ENCODE data around the gene NKIRAS1.
"Not testable (repeated sequence)": the region's sequence is repeated elsewhere in the genome, so short reads cannot be mapped to it uniquely, and the experiment has no call there.

Gene NKIRAS1

DNA sequence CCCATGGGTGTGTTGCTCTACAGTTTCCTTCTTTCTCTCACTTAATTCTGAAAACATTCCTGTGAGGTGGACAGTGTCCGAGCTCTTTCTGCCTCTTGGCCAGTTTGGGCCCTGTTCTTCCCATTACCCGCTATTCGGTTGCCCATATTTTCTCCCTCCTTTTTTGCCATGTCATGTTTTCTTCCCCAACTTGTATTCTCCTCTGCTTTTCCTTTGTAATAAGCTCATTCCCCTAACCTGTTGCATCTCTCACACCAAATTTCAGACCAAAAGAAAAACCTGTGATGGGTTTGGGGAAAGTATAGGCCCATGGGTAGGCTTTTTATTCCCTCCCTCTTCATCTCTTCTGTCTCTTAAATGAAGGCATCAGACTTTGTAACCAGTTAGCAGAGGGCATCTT is 30.5 kb downstream of the NKIRAS1 start:
- Histone ChIP-seq H3K27me3 (ENCODE audit: control insufficient read depth, insufficient read depth, low read length, poor library complexity, severe bottlenecking) (no peaks in the 10 kb centered on the region), H3K36me3 (ENCODE audit: control insufficient read depth, insufficient read depth, low read length) (peaks cover 3% of the 10 kb centered on the region), H3K9me3 (ENCODE audit: control insufficient read depth, low read length) (no peaks in the 10 kb centered on the region), H3K4me3 (ENCODE audit: insufficient read depth, low read depth, low read length) (no peak overlapping the region), H3K4me1 (ENCODE audit: control insufficient read depth, insufficient read depth, low read length) (no peaks in the 10 kb centered on the region), H3K27ac (ENCODE audit: insufficient read depth, low read depth, low read length, poor library complexity, severe bottlenecking) (no peak overlapping the region)
- WGBS, 2 experiments = 94 to 96% methylated on average over 3 of the region's 3 CpGs

DNA sequence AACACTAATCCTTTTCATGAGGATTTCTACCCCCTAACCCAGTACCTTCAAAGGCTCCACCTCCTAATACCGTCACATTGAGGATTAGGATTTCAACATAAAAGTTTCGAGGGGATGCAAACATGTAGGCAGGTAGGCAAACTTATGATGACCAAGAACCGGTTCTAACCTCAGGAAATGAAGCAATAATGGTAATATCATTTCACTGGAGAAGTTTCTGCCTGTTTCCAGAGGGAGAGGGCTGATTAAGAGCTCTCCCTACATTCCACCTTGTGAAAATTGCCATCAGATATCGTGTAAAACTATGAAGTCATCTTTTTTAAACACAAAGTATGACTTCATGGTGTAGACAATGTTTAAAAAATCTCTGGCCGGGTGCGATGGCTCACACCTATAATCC is 31.6 kb downstream of the NKIRAS1 start:
- H3K4me1 ChIP-seq (ENCODE audit: control insufficient read depth, insufficient read depth, low read length) = no peaks in the 10 kb centered on the region
- H3K9me3 ChIP-seq (ENCODE audit: control insufficient read depth, low read length) = no peaks in the 10 kb centered on the region
- H3K4me3 ChIP-seq (ENCODE audit: insufficient read depth, low read depth, low read length) = no peak overlapping the region
- H3K27me3 ChIP-seq (ENCODE audit: control insufficient read depth, insufficient read depth, low read length, poor library complexity, severe bottlenecking) = no peaks in the 10 kb centered on the region
- H3K27ac ChIP-seq (ENCODE audit: insufficient read depth, low read depth, low read length, poor library complexity, severe bottlenecking) = no peak overlapping the region
- peaks cover 3% of the 10 kb centered on the region for H3K36me3 ChIP-seq (ENCODE audit: control insufficient read depth, insufficient read depth, low read length)
- 93 to 97% methylated on average over 5 to 6 of the region's 6 CpGs for WGBS, 2 experiments

DNA sequence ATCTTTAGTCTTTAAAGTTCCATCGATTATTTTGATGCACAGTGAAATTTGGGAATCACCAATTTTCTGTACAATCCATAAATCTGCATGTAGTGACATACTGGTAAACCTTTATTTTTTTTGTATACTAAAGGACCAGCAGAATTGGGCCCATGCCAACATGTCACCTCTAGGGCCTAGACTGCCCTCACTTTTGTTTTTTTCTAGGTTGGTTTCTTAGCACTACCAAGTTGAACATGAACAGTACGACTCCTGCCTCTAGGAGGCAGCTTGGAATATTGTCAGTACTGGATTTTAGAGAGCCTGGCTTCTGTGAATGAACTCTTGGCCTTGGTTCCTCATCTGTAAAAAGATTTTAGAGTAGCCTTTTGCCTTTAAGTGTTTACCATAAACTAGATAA is 32.3 kb downstream of the NKIRAS1 start:
- H3K27ac ChIP-seq (ENCODE audit: insufficient read depth, low read depth, low read length, poor library complexity, severe bottlenecking) = no peak overlapping the region
- no peaks in the 10 kb centered on the region for H3K9me3 ChIP-seq (ENCODE audit: control insufficient read depth, low read length)
- 90 to 92% methylated on average over 2 of the region's 2 CpGs for WGBS, 2 experiments
- peaks cover 1% of the 10 kb centered on the region for H3K36me3 ChIP-seq (ENCODE audit: control insufficient read depth, insufficient read depth, low read length)
- no peaks in the 10 kb centered on the region for H3K27me3 ChIP-seq (ENCODE audit: control insufficient read depth, insufficient read depth, low read length, poor library complexity, severe bottlenecking)
- H3K4me3 ChIP-seq (ENCODE audit: insufficient read depth, low read depth, low read length) = no peak overlapping the region
- no peaks in the 10 kb centered on the region for H3K4me1 ChIP-seq (ENCODE audit: control insufficient read depth, insufficient read depth, low read length)

DNA sequence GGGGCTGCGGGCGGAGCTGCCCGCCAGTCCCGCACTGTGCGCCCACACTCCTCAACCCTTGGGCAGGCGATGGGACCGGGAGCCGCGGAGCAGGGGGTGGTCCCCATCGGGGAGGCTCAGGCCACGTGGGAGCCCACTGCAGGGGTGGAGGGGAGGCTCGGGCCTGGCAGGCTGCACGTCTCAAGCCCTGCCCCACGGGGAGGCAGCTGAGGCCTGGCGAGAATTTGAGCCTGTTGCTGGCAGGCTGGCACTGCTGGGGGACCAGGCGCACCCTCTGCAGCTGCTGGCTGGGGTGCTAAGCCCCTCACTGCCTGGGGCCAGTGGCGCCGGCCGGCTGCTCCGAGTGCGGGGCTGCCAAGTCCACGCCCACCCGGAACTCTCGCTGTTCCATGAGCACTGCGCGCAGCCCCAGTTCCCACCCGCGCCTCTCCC is 34.3 kb downstream of the NKIRAS1 start:
- Histone ChIP-seq H3K4me1 (ENCODE audit: control insufficient read depth, insufficient read depth, low read length) (no peaks in the 10 kb centered on the region), H3K4me3 (ENCODE audit: insufficient read depth, low read depth, low read length) (no peak overlapping the region), H3K27ac (ENCODE audit: insufficient read depth, low read depth, low read length, poor library complexity, severe bottlenecking) (no peak overlapping the region), H3K36me3 (ENCODE audit: control insufficient read depth, insufficient read depth, low read length) (peaks cover 8% of the 10 kb centered on the region), H3K9me3 (ENCODE audit: control insufficient read depth, low read length) (no peaks in the 10 kb centered on the region), H3K27me3 (ENCODE audit: control insufficient read depth, insufficient read depth, low read length, poor library complexity, severe bottlenecking) (no peaks in the 10 kb centered on the region)
- WGBS, 2 experiments = 96 to 97% methylated on average over 28 of the region's 28 CpGs

DNA sequence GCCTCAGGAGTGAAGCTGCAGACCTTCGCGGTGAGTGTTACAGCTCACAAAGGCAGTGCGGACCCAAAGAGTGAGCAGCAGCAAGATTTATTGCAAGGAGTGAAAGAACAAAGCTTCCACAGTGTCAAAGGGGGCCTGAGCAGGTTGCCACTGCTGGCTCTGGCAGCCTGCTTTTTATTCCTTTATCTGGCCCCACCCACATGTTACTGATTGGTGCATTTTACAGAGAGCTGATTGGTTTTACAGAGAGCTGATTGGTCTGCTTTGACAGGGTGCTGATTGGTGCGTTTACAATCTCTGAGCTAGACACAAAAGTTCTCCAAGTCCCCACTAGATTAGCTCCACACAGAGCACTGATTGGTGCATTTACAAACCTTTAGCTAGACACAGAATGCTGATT is 34.8 kb downstream of the NKIRAS1 start:
- H3K4me3 ChIP-seq (ENCODE audit: insufficient read depth, low read depth, low read length) = not testable (repeated sequence)
- 95 to 96% methylated on average over 4 of the region's 4 CpGs for WGBS, 2 experiments

DNA sequence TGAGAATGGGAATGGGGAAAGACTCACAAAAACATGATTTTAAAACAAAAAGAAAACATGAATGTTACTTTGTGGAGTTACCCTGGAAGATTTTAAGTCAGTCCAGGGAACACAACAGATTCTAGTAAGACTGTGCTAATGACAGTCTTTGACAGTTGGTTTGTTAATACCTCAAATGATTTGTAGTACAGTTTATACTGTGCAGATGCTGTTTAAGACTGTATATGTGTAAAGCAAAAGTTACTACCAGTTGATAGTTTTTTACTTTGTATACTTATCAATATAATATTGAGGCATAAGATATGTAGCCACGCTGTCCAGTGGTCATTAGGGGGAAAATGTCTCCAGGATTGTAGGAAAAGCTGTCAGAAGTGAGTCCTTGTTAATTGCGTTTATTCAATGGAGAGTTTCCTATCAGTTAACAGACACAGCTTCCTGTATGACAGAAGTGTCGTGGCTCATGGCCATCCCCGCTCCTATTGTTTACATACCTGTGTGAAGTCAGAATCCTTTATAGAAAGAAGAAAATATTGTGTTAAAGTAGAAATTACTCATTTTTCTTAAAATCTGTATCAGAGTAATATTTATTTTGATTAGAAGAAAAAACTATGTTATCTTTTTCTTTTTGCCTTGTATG is 36.0 kb downstream of the NKIRAS1 start:
- Histone ChIP-seq H3K27me3 (ENCODE audit: control insufficient read depth, insufficient read depth, low read length, poor library complexity, severe bottlenecking) (no peaks in the 10 kb centered on the region), H3K4me1 (ENCODE audit: control insufficient read depth, insufficient read depth, low read length) (no peaks in the 10 kb centered on the region), H3K36me3 (ENCODE audit: control insufficient read depth, insufficient read depth, low read length) (peaks cover 8% of the 10 kb centered on the region), H3K4me3 (ENCODE audit: insufficient read depth, low read depth, low read length) (no peak overlapping the region), H3K27ac (ENCODE audit: insufficient read depth, low read depth, low read length, poor library complexity, severe bottlenecking) (no peak overlapping the region), H3K9me3 (ENCODE audit: control insufficient read depth, low read length) (no peaks in the 10 kb centered on the region)
- 100% methylated on average over 3 to 4 of the region's 4 CpGs for WGBS, 2 experiments

More for the DNA sequence above, 34.8 kb downstream of the NKIRAS1 start:
- not testable (repeated sequence) for H3K9me3 ChIP-seq (ENCODE audit: control insufficient read depth, low read length); H3K4me1 ChIP-seq (ENCODE audit: control insufficient read depth, insufficient read depth, low read length); H3K36me3 ChIP-seq (ENCODE audit: control insufficient read depth, insufficient read depth, low read length); H3K27me3 ChIP-seq (ENCODE audit: control insufficient read depth, insufficient read depth, low read length, poor library complexity, severe bottlenecking); H3K27ac ChIP-seq (ENCODE audit: insufficient read depth, low read depth, low read length, poor library complexity, severe bottlenecking)

DNA sequence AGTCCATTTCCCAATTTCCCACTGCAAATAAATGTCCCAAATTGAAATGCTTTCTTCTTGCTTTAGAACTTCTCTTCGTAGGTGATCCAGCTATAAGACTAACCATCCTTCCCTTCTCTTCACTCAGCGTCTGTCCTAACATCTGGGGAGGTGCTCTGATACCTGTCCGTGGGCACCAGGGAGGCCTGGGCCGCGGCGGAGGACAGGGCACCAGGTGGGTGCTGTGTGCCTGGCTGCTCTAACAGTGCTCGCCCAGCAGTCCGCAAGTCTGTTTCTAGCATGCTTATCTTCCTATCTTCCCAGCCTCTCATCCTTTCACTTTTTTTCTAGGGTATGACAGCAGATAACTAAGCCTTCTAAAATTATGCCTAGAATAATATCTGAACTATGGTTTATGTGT is 37.3 kb downstream of the NKIRAS1 start:
- H3K4me1 ChIP-seq (ENCODE audit: control insufficient read depth, insufficient read depth, low read length) = no peaks in the 10 kb centered on the region
- H3K4me3 ChIP-seq (ENCODE audit: insufficient read depth, low read depth, low read length) = no peak overlapping the region
- no peaks in the 10 kb centered on the region for H3K27me3 ChIP-seq (ENCODE audit: control insufficient read depth, insufficient read depth, low read length, poor library complexity, severe bottlenecking)
- H3K36me3 ChIP-seq (ENCODE audit: control insufficient read depth, insufficient read depth, low read length) = peaks cover 8% of the 10 kb centered on the region
- no peaks in the 10 kb centered on the region for H3K9me3 ChIP-seq (ENCODE audit: control insufficient read depth, low read length)
- no peak overlapping the region for H3K27ac ChIP-seq (ENCODE audit: insufficient read depth, low read depth, low read length, poor library complexity, severe bottlenecking)
- WGBS, 2 experiments = 93 to 95% methylated on average over 8 of the region's 8 CpGs

DNA sequence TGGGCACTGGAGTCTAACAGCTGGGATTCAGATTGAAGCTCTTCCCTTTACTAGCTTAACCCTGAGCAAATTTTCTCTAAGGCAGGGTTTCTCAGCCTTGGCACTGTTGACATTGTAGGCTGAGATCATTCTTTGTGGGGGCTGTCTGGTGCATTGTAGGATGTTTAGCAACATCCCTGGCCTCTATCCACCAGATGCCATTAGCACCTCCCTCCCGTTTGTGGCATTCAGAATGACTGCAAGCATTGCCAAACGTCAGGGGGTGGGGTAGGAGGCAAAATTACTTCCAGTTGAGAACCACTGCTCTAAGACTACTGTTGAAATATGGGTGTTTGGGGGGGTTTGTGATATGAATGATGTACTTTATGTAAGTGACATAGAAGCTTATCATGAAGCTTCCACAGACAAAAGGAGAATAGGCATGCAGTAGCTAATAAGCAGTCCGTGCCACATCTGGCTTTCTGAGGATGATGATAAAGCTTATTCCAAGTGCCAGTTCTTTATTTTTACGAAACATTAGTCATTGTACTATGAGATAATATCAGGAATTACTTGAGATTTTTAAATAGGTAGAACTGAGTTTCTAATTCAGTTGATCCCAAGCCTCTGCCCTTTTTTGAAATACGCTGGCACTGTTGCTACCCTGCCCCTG is 39.3 kb downstream of the NKIRAS1 start:
- Histone ChIP-seq H3K27me3 (ENCODE audit: control insufficient read depth, insufficient read depth, low read length, poor library complexity, severe bottlenecking) (no peaks in the 10 kb centered on the region), H3K4me1 (ENCODE audit: control insufficient read depth, insufficient read depth, low read length) (no peaks in the 10 kb centered on the region), H3K9me3 (ENCODE audit: control insufficient read depth, low read length) (no peaks in the 10 kb centered on the region), H3K4me3 (ENCODE audit: insufficient read depth, low read depth, low read length) (no peak overlapping the region), H3K36me3 (ENCODE audit: control insufficient read depth, insufficient read depth, low read length) (peaks cover 8% of the 10 kb centered on the region), H3K27ac (ENCODE audit: insufficient read depth, low read depth, low read length, poor library complexity, severe bottlenecking) (no peak overlapping the region)
- 86 to 92% methylated on average over 5 of the region's 5 CpGs for WGBS, 2 experiments

DNA sequence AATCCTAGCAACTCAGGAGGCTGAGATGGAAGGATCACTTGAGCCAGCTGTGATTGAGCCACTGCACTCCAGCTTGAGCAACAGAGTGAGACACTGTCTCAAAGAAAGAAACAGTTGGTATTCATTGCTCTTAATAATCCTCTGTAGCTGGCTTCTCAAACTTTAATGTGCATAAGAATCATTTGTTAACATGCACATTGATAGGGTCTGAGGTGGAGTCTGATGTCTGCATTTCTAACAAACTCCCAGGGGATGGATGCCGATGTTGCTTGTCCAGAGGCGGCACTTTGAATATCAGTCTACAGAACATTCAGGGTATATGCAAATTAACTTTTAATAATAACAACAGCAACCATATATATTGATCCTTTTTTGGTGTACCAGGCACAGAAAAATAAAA is 39.9 kb downstream of the NKIRAS1 start:
- Histone ChIP-seq H3K27me3 (ENCODE audit: control insufficient read depth, insufficient read depth, low read length, poor library complexity, severe bottlenecking) (no peaks in the 10 kb centered on the region), H3K9me3 (ENCODE audit: control insufficient read depth, low read length) (no peaks in the 10 kb centered on the region), H3K4me1 (ENCODE audit: control insufficient read depth, insufficient read depth, low read length) (no peaks in the 10 kb centered on the region), H3K36me3 (ENCODE audit: control insufficient read depth, insufficient read depth, low read length) (peaks cover 8% of the 10 kb centered on the region), H3K27ac (ENCODE audit: insufficient read depth, low read depth, low read length, poor library complexity, severe bottlenecking) (no peak overlapping the region), H3K4me3 (ENCODE audit: insufficient read depth, low read depth, low read length) (no peak overlapping the region)
- 94 to 96% methylated on average over 2 of the region's 2 CpGs for WGBS, 2 experiments

DNA sequence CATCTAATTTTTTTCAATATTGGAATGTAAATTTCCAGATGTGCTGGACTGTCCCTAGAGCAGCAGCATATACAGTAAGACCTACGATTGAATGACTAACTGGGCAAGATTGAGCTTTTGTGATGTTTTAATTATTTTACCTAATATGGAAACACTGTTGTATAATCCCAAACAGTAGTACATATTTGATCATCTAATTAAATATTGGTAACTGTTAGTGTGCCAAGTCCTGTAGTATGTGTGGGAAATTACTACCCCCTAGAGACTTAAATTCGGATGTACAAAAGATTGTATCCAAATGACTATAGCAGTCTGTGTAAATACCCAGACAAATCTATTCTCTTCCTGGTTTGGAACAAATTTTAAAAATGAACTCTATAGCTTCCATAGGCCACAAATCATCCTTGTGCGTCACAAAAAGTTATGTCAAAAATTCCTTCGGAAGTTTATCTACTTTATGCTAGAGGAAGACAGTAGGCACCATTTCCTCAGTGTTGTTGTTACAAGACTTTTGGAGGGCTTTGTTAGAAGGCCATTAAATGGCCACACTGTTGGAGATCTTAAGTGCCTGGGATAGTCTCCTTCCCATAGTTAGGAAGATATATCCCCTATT is 41.6 kb downstream of the NKIRAS1 start:
- Histone ChIP-seq H3K27me3 (ENCODE audit: control insufficient read depth, insufficient read depth, low read length, poor library complexity, severe bottlenecking) (no peaks in the 10 kb centered on the region), H3K9me3 (ENCODE audit: control insufficient read depth, low read length) (no peaks in the 10 kb centered on the region), H3K27ac (ENCODE audit: insufficient read depth, low read depth, low read length, poor library complexity, severe bottlenecking) (no peak overlapping the region), H3K4me3 (ENCODE audit: insufficient read depth, low read depth, low read length) (no peak overlapping the region), H3K4me1 (ENCODE audit: control insufficient read depth, insufficient read depth, low read length) (no peaks in the 10 kb centered on the region), H3K36me3 (ENCODE audit: control insufficient read depth, insufficient read depth, low read length) (peaks cover 8% of the 10 kb centered on the region)
- whole genome bisulfite sequencing, 2 experiments = 91 to 98% methylated on average over 3 to 4 of the region's 4 CpGs

Measured in ectodermal cell (in vitro differentiated cells).